ENCODE results near the gene SARS2. TPM values are rescaled to one million over a fixed set of nuclear protein-coding genes. Genes with fewer than 3 reads are reported as not detected.

The SARS2 gene
- total RNA-seq, 1 donor from 2014 or later: 42.6 TPM

- intact Hi-C loops (cut with micrococcal nuclease): no loop called here
- no peak overlapping the region for H3K27ac Mint-ChIP-seq
- no peaks in the 10 kb centered on the region for H3K9me3 Mint-ChIP-seq
- H3K27me3 Mint-ChIP-seq: no peaks in the 10 kb centered on the region
- peaks cover 7% of the 10 kb centered on the region for H3K4me1 Mint-ChIP-seq
- no peak overlapping the region for H3K4me3 Mint-ChIP-seq
- no peak for DNase-seq
- H3K36me3 Mint-ChIP-seq (ENCODE audit: low read depth): peaks cover 5% of the 10 kb centered on the region
Observed at GRCh38 chr19:38917516-38917915, 13.0 kb downstream of the SARS2 start.

- intact Hi-C loops (cut with micrococcal nuclease): no loop called here
- Mint-ChIP-seq H3K9me3 (no peaks in the 10 kb centered on the region), H3K27ac (no peak overlapping the region), H3K4me3 (no peak overlapping the region), H3K27me3 (no peaks in the 10 kb centered on the region), H3K4me1 (peaks cover 7% of the 10 kb centered on the region), H3K36me3 (ENCODE audit: low read depth) (peaks cover 3% of the 10 kb centered on the region)
- no peak for DNase-seq
Observed at GRCh38 chr19:38915329-38916321, 14.9 kb downstream of the SARS2 start.

GRCh38 chr19:38913958-38914357 is 16.6 kb downstream of the SARS2 start:
- Mint-ChIP-seq H3K4me1 (peaks cover 7% of the 10 kb centered on the region), H3K9me3 (no peaks in the 10 kb centered on the region), H3K36me3 (ENCODE audit: low read depth) (peaks cover 9% of the 10 kb centered on the region), H3K27me3 (no peaks in the 10 kb centered on the region), H3K4me3 (no peak overlapping the region), H3K27ac (no peak overlapping the region)
- intact Hi-C loops (cut with micrococcal nuclease): no loop called here
- DNase-seq: no peak

- intact Hi-C loops (cut with micrococcal nuclease): no loop called here
- Mint-ChIP-seq H3K4me3 (no peak overlapping the region), H3K9me3 (no peaks in the 10 kb centered on the region), H3K4me1 (peaks cover 10% of the 10 kb centered on the region), H3K36me3 (ENCODE audit: low read depth) (peaks cover 17% of the 10 kb centered on the region), H3K27me3 (no peaks in the 10 kb centered on the region), H3K27ac (peak overlapping the region; percentile 60)
- DNase-seq: no peak
Observed at GRCh38 chr19:38912600-38913514, 17.7 kb downstream of the SARS2 start.

GRCh38 chr19:38911388-38912001 is 19.1 kb downstream of the SARS2 start:
- H3K27me3 Mint-ChIP-seq: no peaks in the 10 kb centered on the region
- peaks cover 10% of the 10 kb centered on the region for H3K4me1 Mint-ChIP-seq
- H3K4me3 Mint-ChIP-seq: no peak overlapping the region
- H3K27ac Mint-ChIP-seq: no peak overlapping the region
- no peaks in the 10 kb centered on the region for H3K9me3 Mint-ChIP-seq
- intact Hi-C loops (cut with micrococcal nuclease): no loop called here
- no peak for DNase-seq
- peaks cover 30% of the 10 kb centered on the region for H3K36me3 Mint-ChIP-seq (ENCODE audit: low read depth)

- DNase-seq: no peak
- Mint-ChIP-seq H3K27ac (no peak overlapping the region), H3K4me3 (no peak overlapping the region), H3K4me1 (peaks cover 10% of the 10 kb centered on the region), H3K9me3 (no peaks in the 10 kb centered on the region), H3K27me3 (no peaks in the 10 kb centered on the region), H3K36me3 (ENCODE audit: low read depth) (peaks cover 33% of the 10 kb centered on the region)
- intact Hi-C loops (cut with micrococcal nuclease): no loop called here
Observed at GRCh38 chr19:38910488-38910887, 20.1 kb downstream of the SARS2 start.

GRCh38 chr19:38908911-38909310 is 21.7 kb downstream of the SARS2 start:
- Mint-ChIP-seq H3K4me3 (no peak overlapping the region), H3K27me3 (no peaks in the 10 kb centered on the region), H3K4me1 (peaks cover 13% of the 10 kb centered on the region), H3K36me3 (ENCODE audit: low read depth) (peaks cover 48% of the 10 kb centered on the region), H3K27ac (no peak overlapping the region), H3K9me3 (no peaks in the 10 kb centered on the region)
- intact Hi-C loops (cut with micrococcal nuclease): no loop called here
- no peak for DNase-seq

- no peaks in the 10 kb centered on the region for H3K9me3 Mint-ChIP-seq
- intact Hi-C loops (cut with micrococcal nuclease): no loop called here
- peaks cover 7% of the 10 kb centered on the region for H3K4me1 Mint-ChIP-seq
- no peak for DNase-seq
- H3K4me3 Mint-ChIP-seq: no peak overlapping the region
- no peaks in the 10 kb centered on the region for H3K27me3 Mint-ChIP-seq
- no peak overlapping the region for H3K27ac Mint-ChIP-seq
- peaks cover 53% of the 10 kb centered on the region for H3K36me3 Mint-ChIP-seq (ENCODE audit: low read depth)
Observed at GRCh38 chr19:38907670-38908069, 22.9 kb downstream of the SARS2 start.

GRCh38 chr19:38907227-38907626 is 23.3 kb downstream of the SARS2 start:
- Mint-ChIP-seq H3K27me3 (no peaks in the 10 kb centered on the region), H3K27ac (no peak overlapping the region), H3K9me3 (no peaks in the 10 kb centered on the region), H3K36me3 (ENCODE audit: low read depth) (peaks cover 54% of the 10 kb centered on the region), H3K4me1 (peaks cover 6% of the 10 kb centered on the region), H3K4me3 (no peak overlapping the region)
- DNase-seq: no peak
- intact Hi-C loops (cut with micrococcal nuclease): no loop called here

- Mint-ChIP-seq H3K27me3 (no peaks in the 10 kb centered on the region), H3K4me3 (no peak overlapping the region), H3K36me3 (ENCODE audit: low read depth) (peaks cover 59% of the 10 kb centered on the region), H3K27ac (no peak overlapping the region), H3K9me3 (no peaks in the 10 kb centered on the region), H3K4me1 (peaks cover 15% of the 10 kb centered on the region)
- DNase-seq: no peak
- intact Hi-C loops (cut with micrococcal nuclease): no loop called here
Observed at GRCh38 chr19:38905620-38906019, 24.9 kb downstream of the SARS2 start.

GRCh38 chr19:38904581-38905539 is 25.7 kb downstream of the SARS2 start:
- H3K36me3 Mint-ChIP-seq (ENCODE audit: low read depth): peaks cover 56% of the 10 kb centered on the region
- H3K9me3 Mint-ChIP-seq: no peaks in the 10 kb centered on the region
- no peaks in the 10 kb centered on the region for H3K27me3 Mint-ChIP-seq
- H3K27ac Mint-ChIP-seq: no peak overlapping the region
- intact Hi-C loops (cut with micrococcal nuclease): no loop called here
- DNase-seq: no peak
- H3K4me3 Mint-ChIP-seq: no peak overlapping the region
- H3K4me1 Mint-ChIP-seq: peaks cover 17% of the 10 kb centered on the region

- peaks cover 33% of the 10 kb centered on the region for H3K36me3 Mint-ChIP-seq (ENCODE audit: low read depth)
- no peak overlapping the region for H3K27ac Mint-ChIP-seq
- no peak for DNase-seq
- intact Hi-C loops (cut with micrococcal nuclease): no loop called here
- no peaks in the 10 kb centered on the region for H3K9me3 Mint-ChIP-seq
- peak overlapping the region; percentile 66 for H3K4me3 Mint-ChIP-seq
- peaks cover 35% of the 10 kb centered on the region for H3K4me1 Mint-ChIP-seq
- no peaks in the 10 kb centered on the region for H3K27me3 Mint-ChIP-seq
Observed at GRCh38 chr19:38901683-38902082, 28.9 kb downstream of the SARS2 start.

GRCh38 chr19:38900743-38901190 is 29.8 kb downstream of the SARS2 start:
- Mint-ChIP-seq H3K27ac (peak overlapping the region; percentile 86), H3K9me3 (no peaks in the 10 kb centered on the region), H3K4me3 (peak overlapping the region; percentile 93), H3K27me3 (no peaks in the 10 kb centered on the region), H3K4me1 (peaks cover 35% of the 10 kb centered on the region), H3K36me3 (ENCODE audit: low read depth) (peaks cover 30% of the 10 kb centered on the region)
- intact Hi-C loops (cut with micrococcal nuclease): no loop called here
- no peak for DNase-seq
